GM12892 (cell line): Measurements from ENCODE around the gene FNBP1.

Source experiments
- POLR2A ChIP-seq: IDR thresholded peaks from 2 replicates; pipeline ENCODE4 v1.6.1; 2011; ENCODE audit warnings: low read depth, low read length, control low read depth
- POLR2AphosphoS5 ChIP-seq: IDR thresholded peaks from 2 replicates; pipeline ENCODE4 v1.6.1; 2011; ENCODE audit warnings: low read depth, low read length, control low read depth

DNA sequence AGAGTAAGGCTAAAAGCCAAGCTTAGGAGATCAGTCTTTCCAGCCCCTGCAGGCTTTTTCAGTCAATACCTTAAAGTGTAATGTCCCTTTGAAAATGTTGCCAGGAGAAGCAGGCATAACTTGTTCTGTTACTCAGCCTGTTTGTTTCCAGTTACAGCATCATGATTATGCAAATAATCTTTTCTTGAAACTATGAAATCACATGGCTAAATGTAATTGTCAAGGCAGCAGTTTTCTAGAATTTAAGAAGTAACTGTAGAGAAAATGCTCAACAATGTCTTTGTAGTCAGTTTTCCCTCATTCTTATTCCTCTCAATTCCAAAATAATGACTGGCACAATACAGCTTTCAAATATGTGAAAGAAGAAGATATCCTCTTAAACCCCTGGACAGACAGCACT lies 8.9 kb upstream of the FNBP1 start:
- TF ChIP-seq POLR2A: no peak
- TF ChIP-seq POLR2AphosphoS5: no peak
